GM12864 (cell line): ENCODE data around the gene AHSP.
"Not testable (repeated sequence)": the region's sequence is repeated elsewhere in the genome, so short reads cannot be mapped to it uniquely, and the experiment has no call there.

Source experiments
- DNase-seq: peaks from one replicate; pipeline ENCODE4 v3.0.0-alpha.2; 2011; ENCODE audit warnings: low read depth
- H3K4me3 ChIP-seq: 2 replicates; pipeline ENCODE4 v1.5.1; 2011; ENCODE audit warnings: mild to moderate bottlenecking, low read depth, low read length, control low read depth
- CTCF ChIP-seq: IDR thresholded peaks from 2 replicates; pipeline ENCODE4 v1.5.1; 2011; ENCODE audit warnings: low read depth, mild to moderate bottlenecking, moderate library complexity, low read length, control low read depth, inconsistent platforms; ENCODE audit errors: missing control alignments

AHSP gene

GRCh38 chr16:31530405-31530804 is 2.7 kb downstream of the AHSP start:
- DNase-seq = no peak
- no peak for TF ChIP-seq CTCF
- H3K4me3 ChIP-seq = no peak overlapping the region

GRCh38 chr16:31531096-31531495 is 3.4 kb downstream of the AHSP start:
- TF ChIP-seq CTCF = no peak
- no peak overlapping the region for H3K4me3 ChIP-seq
- no peak for DNase-seq

GRCh38 chr16:31532120-31532519 is 4.4 kb downstream of the AHSP start:
- no peak for DNase-seq
- H3K4me3 ChIP-seq = no peak overlapping the region
- TF ChIP-seq CTCF = no peak

DNA sequence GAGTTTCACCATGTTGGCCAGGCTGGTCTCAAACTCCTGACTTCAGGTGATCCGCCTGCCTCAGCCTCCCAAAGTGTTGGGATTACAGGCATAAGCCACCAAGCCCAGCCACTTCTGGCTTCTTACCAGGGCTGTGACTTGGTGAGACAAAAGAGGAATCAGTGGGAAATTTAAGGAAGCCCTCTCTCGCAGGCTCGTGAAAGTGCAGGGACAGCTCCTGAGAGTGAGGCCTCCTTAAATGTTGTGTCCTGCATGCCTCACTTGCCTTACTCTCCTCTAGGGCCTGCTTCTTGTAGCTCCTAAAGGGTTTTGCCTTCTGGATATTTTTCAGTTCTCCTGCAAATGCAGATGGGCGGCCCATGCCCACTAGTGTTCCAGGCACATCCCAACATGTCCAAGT is 5.2 kb downstream of the AHSP start:
- H3K4me3 ChIP-seq = no peak overlapping the region
- no peak for DNase-seq
- TF ChIP-seq CTCF = no peak

DNA sequence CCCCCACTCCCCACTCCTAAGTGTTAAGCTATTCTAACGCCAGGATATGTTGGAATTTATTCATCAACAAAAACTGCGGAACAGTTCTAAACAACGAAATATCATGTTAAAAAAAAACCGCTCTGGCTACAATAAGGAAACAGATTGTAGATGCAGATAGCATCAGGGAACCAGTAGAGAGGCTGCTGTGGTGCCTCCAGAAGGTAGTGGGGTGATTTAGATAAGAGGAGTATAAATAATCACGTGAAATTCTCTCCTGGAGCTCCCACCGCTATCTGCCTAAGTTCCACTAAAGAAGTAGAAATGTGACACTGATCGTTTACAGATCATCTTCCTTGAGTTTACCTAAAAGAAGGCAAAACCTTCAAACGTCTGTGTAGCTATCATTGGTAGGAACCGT is 8.0 kb downstream of the AHSP start:
- no peak overlapping the region for H3K4me3 ChIP-seq
- no peak for TF ChIP-seq CTCF
- no peak for DNase-seq

GRCh38 chr16:31536804-31537361 is 9.2 kb downstream of the AHSP start:
- no peak for DNase-seq
- H3K4me3 ChIP-seq = no peak overlapping the region
- TF ChIP-seq CTCF = no peak

DNA sequence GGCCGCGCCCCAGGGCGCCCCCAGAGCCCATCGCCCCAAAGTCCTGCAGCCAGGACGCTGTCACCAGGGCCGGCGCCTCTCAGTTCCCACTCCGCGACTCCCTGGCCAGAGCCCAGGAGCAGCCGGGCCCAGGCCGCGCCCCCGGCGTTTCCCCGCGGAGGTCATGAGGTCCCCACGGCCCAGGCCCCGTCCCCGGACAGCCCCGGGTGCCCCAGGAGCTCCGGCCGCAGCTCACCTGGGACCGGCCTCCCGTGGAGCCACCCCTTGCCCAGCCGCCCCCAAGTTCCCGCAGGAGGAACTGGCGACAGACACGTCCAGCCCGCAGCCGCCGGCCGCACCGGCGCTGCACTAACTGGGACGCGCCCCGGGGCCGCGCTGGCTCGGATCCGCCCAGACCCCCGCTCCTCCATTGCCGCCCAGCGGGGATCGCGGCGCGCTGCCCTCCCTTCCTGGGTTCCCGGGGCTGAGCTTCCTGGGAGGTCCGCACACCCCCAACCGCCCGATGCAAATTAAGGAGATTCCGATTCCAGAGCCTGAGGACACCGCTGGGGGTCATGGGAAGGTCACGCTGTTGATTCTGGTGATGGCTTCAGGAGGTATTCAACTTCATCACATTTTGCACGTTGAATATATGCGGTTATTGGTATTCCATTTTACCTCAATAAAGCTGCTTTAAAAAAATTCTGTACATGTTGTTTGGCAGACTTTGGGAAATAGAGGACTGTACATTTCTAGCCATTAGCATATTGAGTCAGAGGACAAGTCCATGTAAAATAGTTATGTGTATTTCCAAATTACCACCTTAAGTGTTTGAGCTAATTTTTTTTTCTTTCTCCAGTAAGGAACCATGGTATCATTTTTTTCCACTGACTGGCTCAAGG is 9.9 kb downstream of the AHSP start:
- no peak for TF ChIP-seq CTCF
- H3K4me3 ChIP-seq = no peak overlapping the region
- DNase-seq = no peak

- DNase-seq = not testable (repeated sequence)
Observed at GRCh38 chr16:31538243-31538598, 10.5 kb downstream of the AHSP start.

GRCh38 chr16:31539762-31540161 is 12.1 kb downstream of the AHSP start:
- not testable (repeated sequence) for H3K4me3 ChIP-seq, DNase-seq

More at GRCh38 chr16:31538243-31538598, 10.5 kb downstream of the AHSP start:
- not testable (repeated sequence) for H3K4me3 ChIP-seq
